Aorta (tissue), 5 donors: ENCODE results near the gene MGA. TPM values are rescaled to one million over a fixed set of nuclear protein-coding genes. Genes with fewer than 3 reads are reported as not detected.

ENCODE experiments used
- ATAC-seq: fragments of 200-7000 bp; cut with Tn5 transposase; one replicate; pipeline ENCODE4 v1.9.1; 2022; ENCODE audit warnings: moderate library complexity; ENCODE audit not compliant: low FRiP score
- DNase-seq, 2 donors: peaks; one replicate each; pipeline ENCODE4 v3.0.0-alpha.2; 2020
- H3K27ac ChIP-seq, 2 donors: one replicate each; pipeline ENCODE4 v1.5.1; 2013; ENCODE audit warnings: low read length in 2 of 2, mild to moderate bottlenecking in 2 of 2, moderate library complexity in 2 of 2, control low read depth in 1 of 2, inconsistent platforms in 1 of 2, low read depth in 1 of 2
- H3K27me3 ChIP-seq, 2 donors: one replicate each; pipeline ENCODE4 v1.6.1; 2013; ENCODE audit warnings: control low read depth in 1 of 2, low read length in 1 of 2, mild to moderate bottlenecking in 1 of 2, moderate library complexity in 1 of 2; ENCODE audit not compliant: insufficient read depth in 2 of 2, control insufficient read depth in 1 of 2
- H3K36me3 ChIP-seq, 2 donors: one replicate each; pipeline ENCODE4 v1.6.1; 2013; ENCODE audit warnings: control low read depth in 1 of 2, low read length in 1 of 2, mild to moderate bottlenecking in 1 of 2; ENCODE audit not compliant: insufficient read depth in 2 of 2, control insufficient read depth in 1 of 2
- H3K4me1 ChIP-seq, 2 donors: one replicate each; pipeline ENCODE4 v1.6.1; 2013; ENCODE audit warnings: low read length in 2 of 2, control low read depth in 1 of 2, mild to moderate bottlenecking in 1 of 2, moderate library complexity in 1 of 2; ENCODE audit not compliant: insufficient read depth in 2 of 2, control insufficient read depth in 1 of 2
- H3K4me3 ChIP-seq, 2 donors: one replicate each; pipeline ENCODE4 v1.5.1; 2013; ENCODE audit warnings: low read length in 2 of 2, control low read depth in 1 of 2, mild to moderate bottlenecking in 1 of 2
- H3K9me3 ChIP-seq: one replicate; pipeline ENCODE4 v1.6.1; 2013; ENCODE audit warnings: mild to moderate bottlenecking, low read length; ENCODE audit not compliant: control insufficient read depth
- WGBS, 2 donors: extraction: QIAGEN DNeasy Blood & Tissue Kit; methylation state at CpG; one replicate each; pipeline ENCODE4 v1.1.7; 2013; 5-methylcytosine and 5-hydroxymethylcytosine counted together
- intact Hi-C, 2 donors: fragments of 100-400 bp; cut with DNase I; formaldehyde crosslinking; loops; one replicate each; pipeline versions ENCODE4 v1.14.2 to v1.15.0; 2022
- polyA plus RNA-seq, 2 donors: library from polyadenylated mRNA; stranded (reverse); fragments of 200-250 nt; gene quantifications; one replicate each; pipeline ENCODE4 v1.2.3, GENCODE V29; 2013
- total RNA-seq, 2 donors: library from RNA; stranded (reverse); fragmentation: NEBNext Ultra II Directional; extraction: Animal tissue kit (Norgen Biotek cat#: 25700); gene quantifications; one replicate each; pipeline ENCODE4 v1.2.1, GENCODE V29; 2021
- donor health status: healthy with polysubstance abuse.
- donor health status: Bipolar disorder and iron deficiency.
- donor health status: DM: no; HTN: no; CAD: no.
- donor health status: DM: no; HTN: no; CAD: no.
- donor health status: DM: yes; HTN: yes; CAD: no.

Gene MGA
- total and polyA plus RNA-seq, 4 donors: 1.9 to 46.6 (median 25.1) TPM

DNA sequence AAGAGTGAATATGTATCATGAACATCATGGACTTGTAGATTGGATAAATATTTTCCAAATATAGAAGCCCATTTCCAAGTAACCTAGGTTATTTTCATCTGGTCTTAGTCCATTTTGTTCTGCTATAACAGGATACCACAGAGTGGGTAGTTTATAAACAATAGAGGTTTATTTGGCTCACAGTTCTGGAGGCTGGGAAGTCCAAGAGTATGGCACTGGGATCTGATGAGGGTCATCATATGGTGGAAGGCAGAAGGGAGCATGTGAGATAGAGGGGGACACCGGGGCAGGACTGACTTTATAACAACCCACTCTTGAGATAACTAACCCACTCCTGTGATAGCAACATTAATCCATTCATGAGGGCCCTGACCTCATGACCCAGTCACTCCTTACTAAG lies 9.4 kb upstream of the MGA start:
- Histone ChIP-seq H3K27ac (no peak overlapping the region), H3K36me3 (no peaks in the 10 kb centered on the region), H3K4me1 (no peaks in the 10 kb centered on the region), H3K4me3 (no peak overlapping the region), H3K27me3 (no peaks in the 10 kb centered on the region), H3K9me3 (no peaks in the 10 kb centered on the region)
- ATAC-seq (no peak), DNase-seq (no peak)
- WGBS, 2 donors: 95 to 98% methylated on average over 1 of the region's 1 CpG
- intact Hi-C loops: no loop called here

DNA sequence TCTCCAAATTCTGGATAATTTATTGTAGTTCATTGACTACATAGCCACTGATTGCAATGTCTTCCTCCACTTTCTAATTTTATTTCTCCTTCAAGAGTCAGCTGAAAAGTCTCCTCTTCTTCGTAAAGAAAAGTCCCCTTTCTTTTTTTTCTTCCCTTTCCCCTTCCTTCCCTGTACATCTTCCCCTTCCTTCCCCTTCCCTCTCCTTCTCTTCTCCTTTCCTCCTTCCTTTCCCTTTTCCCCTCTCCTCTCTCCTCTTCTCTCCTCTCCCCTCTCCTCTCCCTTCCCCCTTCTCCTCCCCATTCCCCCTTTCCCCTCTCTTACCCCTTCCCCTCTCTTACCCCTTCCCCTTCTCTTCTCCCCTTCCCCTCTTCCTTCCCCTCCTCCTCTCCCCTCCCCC lies 8.8 kb upstream of the MGA start:
- DNase-seq (no peak), ATAC-seq (no peak)
- Histone ChIP-seq H3K9me3 (no peaks in the 10 kb centered on the region), H3K4me3 (no peak overlapping the region), H3K4me1 (no peaks in the 10 kb centered on the region), H3K27me3 (no peaks in the 10 kb centered on the region), H3K27ac (no peak overlapping the region), H3K36me3 (no peaks in the 10 kb centered on the region)
- intact Hi-C loops: no loop called here
- WGBS, 2 donors: 83 to 88% methylated on average over 1 of the region's 1 CpG

DNA sequence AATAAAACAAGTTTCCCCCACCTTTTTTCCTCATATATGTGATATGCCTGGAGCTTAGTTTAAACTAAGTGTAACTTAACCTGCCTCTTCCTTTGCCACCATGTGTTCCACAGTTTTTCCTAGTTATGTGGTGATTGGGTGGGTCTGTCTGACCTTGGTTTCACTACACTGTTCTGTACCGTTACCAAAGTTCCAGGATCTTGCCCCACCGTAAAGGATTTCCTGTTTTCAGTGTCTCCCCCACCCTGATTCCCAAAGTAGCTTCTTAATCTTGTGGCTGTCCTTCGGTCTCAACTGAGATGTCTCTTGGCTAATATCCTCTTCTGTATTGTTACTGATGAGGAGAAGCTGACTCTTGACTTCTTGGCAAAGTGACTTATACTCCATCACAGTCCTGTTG lies 6.4 kb upstream of the MGA start:
- no peak for DNase-seq
- H3K36me3 ChIP-seq: no peaks in the 10 kb centered on the region

DNA sequence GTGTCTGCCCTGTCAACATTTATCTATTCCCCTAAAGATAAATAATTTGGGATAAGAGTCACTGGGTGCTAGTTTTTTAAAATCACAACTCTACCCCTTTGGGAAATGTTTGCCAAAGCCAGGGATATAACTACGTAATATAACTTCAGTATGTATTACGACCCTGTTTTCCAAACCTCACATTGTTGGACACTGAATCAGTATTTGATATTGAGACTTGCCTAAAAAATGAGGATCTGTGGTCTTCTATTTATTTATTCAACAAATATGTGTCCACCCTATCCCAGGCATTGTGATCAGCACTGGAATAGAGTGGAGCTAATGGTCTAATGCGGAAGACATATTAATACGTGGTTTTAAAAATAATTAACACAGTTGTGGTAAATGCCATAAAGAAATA lies 4.5 kb upstream of the MGA start:
- Histone ChIP-seq H3K27me3 (no peaks in the 10 kb centered on the region), H3K4me1 (no peaks in the 10 kb centered on the region), H3K4me3 (no peak overlapping the region), H3K36me3 (no peaks in the 10 kb centered on the region), H3K27ac (no peak overlapping the region), H3K9me3 (no peaks in the 10 kb centered on the region)
- 96% methylated on average over 4 of the region's 4 CpGs for WGBS, 2 donors
- intact Hi-C loops: no loop called here
- no peak for ATAC-seq
- DNase-seq: no peak

More for the DNA sequence above, 6.4 kb upstream of the MGA start:
- no peak for ATAC-seq
- 87 to 91% methylated on average over 3 of the region's 3 CpGs for WGBS, 2 donors
- no peaks in the 10 kb centered on the region for H3K9me3 ChIP-seq
- no peaks in the 10 kb centered on the region for H3K4me1 ChIP-seq
- intact Hi-C loops: no loop called here
- H3K27me3 ChIP-seq: no peaks in the 10 kb centered on the region
- no peak overlapping the region for H3K27ac ChIP-seq
- no peak overlapping the region for H3K4me3 ChIP-seq

DNA sequence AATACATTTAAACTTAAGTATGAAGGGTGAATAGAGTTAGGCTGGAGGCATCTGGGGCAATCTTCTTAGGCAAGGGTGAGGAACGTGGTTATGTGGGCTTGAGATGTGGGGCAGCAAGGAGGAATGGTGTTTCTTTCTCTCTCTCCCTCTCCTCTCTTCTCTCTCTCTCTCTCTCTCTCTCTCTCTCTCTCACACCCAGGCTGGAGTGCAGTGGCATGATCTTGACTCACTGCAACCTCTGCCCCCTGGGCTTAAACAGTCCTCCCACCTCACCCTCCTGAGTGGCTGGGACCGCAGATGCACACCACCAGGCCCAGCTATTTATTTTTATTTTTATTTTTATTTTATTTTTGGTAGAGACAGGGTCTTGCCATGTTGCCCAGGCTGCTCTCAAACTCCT lies 4.0 kb upstream of the MGA start:
- ATAC-seq (no peak), DNase-seq (no peak)
- no peaks in the 10 kb centered on the region for H3K4me1 ChIP-seq
- intact Hi-C loops: no loop called here
- H3K27me3 ChIP-seq: no peaks in the 10 kb centered on the region
- no peak overlapping the region for H3K4me3 ChIP-seq
- no peaks in the 10 kb centered on the region for H3K36me3 ChIP-seq
- no peak overlapping the region for H3K27ac ChIP-seq
- no peaks in the 10 kb centered on the region for H3K9me3 ChIP-seq
- 80 to 85% methylated on average over 2 of the region's 2 CpGs for WGBS, 2 donors

DNA sequence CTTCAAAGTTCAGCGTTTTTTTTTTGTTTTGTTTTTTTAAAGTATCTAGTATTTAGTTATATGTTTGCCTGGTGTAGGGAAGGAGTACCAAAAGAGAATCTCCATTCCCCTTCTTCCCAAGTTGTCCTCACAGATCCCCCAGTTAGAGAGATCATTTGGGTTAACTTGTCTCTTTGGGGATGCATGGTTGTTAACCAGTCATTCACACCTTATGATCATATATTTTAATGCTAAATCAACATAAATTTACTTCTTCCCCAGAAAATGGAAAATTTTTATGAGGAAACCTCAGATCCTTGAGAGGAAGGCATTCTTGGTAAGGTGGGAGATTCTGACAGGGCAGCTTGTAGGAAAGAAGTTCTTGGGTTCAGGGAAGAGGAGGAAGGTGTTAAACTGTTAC lies 1.5 kb upstream of the MGA start:
- Histone ChIP-seq H3K36me3 (no peaks in the 10 kb centered on the region), H3K27ac (no peak overlapping the region), H3K9me3 (no peaks in the 10 kb centered on the region), H3K4me3 (no peak overlapping the region), H3K4me1 (no peaks in the 10 kb centered on the region), H3K27me3 (no peaks in the 10 kb centered on the region)
- WGBS, 2 donors: 54 to 74% methylated on average over 1 of the region's 1 CpG
- ATAC-seq (no peak), DNase-seq (no peak)
- intact Hi-C loops: no loop called here

DNA sequence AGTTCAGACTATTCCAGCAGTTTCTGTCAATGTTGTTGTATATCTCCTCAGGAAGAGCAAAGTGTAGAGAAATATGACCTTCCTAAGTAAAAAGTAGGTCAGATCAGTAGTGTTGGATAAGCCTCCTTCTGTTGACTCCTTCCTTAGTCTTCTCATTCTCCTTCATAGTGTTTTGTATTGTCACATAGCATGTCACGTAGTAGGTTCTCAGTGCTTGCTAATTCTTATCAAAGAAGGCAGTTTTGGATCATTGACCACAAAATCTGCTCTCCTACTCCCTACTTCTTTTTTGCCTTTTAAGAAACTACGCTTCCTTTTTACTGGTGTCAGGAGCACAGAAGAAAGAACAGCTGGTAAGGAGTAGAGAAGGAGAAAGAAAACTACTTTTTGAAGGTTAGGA lies 1.0 kb upstream of the MGA start:
- Histone ChIP-seq H3K4me1 (no peaks in the 10 kb centered on the region), H3K27ac (no peak overlapping the region), H3K27me3 (no peaks in the 10 kb centered on the region), H3K4me3 (no peak overlapping the region), H3K36me3 (no peaks in the 10 kb centered on the region), H3K9me3 (no peaks in the 10 kb centered on the region)
- intact Hi-C loops: no loop called here
- WGBS, 2 donors: 90 to 91% methylated on average over 2 of the region's 2 CpGs
- no peak for ATAC-seq
- no peak for DNase-seq

DNA sequence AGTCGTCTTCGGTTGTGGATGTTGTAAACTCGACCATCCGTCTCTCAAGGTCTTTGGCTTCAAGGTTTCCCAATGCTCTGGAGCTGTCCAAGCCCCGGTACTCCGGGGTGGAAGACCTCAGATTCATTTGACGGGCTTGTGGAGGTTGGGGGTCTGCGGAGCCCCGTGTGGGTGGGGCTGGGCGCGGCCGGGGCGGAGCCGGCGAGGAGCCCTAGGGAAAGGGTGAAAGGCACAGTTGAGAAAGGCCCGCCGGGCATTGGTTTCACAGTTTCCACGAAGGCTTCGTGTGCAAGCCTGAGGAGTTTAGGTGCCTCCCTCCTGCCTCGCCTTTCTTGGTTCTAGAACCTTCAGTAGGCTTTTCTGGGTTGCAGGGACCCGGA lies 360 bp upstream of the MGA start:
- peak; percentile 45 for ATAC-seq
- DNase-seq: peak in 1 of 2 donors; percentile 72

DNA sequence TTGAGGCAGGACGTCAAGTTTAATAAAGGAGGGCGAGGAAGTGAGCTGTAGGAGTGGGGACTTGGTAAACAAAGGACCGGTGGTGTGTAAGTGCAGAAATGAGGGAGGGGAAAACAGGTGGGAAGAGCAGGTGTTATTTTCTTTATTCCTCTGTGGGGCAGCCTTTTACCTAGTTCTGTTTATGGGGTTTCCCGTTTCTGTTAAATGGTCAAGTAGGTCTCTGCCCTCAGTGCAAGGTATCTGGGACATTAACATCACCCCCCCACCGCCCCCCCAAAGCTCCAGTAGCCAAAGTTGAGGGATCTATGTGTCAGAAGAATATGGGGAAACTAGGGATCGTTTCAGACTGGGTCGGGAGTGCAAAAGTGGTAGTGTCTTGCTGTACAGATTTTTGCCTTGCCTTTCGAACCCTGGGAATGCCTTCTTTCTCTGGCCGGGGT lies 893 bp downstream of the MGA start:
- Histone ChIP-seq H3K27ac (peak overlapping the region in 1 of 2 donors; percentile 62), H3K4me1 (no peaks in the 10 kb centered on the region)

More for the DNA sequence above, 360 bp upstream of the MGA start:
- no peaks in the 10 kb centered on the region for H3K27me3 ChIP-seq
- H3K4me1 ChIP-seq: no peaks in the 10 kb centered on the region
- H3K4me3 ChIP-seq: peak overlapping the region in 1 of 2 donors; percentile 9
- H3K36me3 ChIP-seq: no peaks in the 10 kb centered on the region
- no peaks in the 10 kb centered on the region for H3K9me3 ChIP-seq
- peak overlapping the region in 1 of 2 donors; percentile 19 for H3K27ac ChIP-seq
- intact Hi-C loops: loop anchor here (1.0 to 5.0 kb wide), 2 partner anchors 38 to 39 kb away; no protein-coding TSS in a partner anchor
- WGBS, 2 donors: 2 to 7% methylated on average over 21 of the region's 21 CpGs

More for the DNA sequence above, 893 bp downstream of the MGA start:
- intact Hi-C loops: loop anchor here in 1 of 2 donors (5.0 kb wide), 1 partner anchor 39 kb away; no protein-coding TSS in a partner anchor
- WGBS, 2 donors: 1% methylated on average over 9 of the region's 9 CpGs
- Histone ChIP-seq H3K4me3 (peak overlapping the region; percentile 23 to 24), H3K9me3 (no peaks in the 10 kb centered on the region), H3K36me3 (no peaks in the 10 kb centered on the region), H3K27me3 (no peaks in the 10 kb centered on the region)
- DNase-seq (no peak), ATAC-seq (no peak)
